T-helper 1 cell (primary cell): ENCODE data around the gene EYA3.

ENCODE experiments used
- DNase-seq, 5 donors: peaks; one replicate each; pipeline ENCODE4 v3.0.0-alpha.2; 2012 to 2020

The EYA3 gene

DNA sequence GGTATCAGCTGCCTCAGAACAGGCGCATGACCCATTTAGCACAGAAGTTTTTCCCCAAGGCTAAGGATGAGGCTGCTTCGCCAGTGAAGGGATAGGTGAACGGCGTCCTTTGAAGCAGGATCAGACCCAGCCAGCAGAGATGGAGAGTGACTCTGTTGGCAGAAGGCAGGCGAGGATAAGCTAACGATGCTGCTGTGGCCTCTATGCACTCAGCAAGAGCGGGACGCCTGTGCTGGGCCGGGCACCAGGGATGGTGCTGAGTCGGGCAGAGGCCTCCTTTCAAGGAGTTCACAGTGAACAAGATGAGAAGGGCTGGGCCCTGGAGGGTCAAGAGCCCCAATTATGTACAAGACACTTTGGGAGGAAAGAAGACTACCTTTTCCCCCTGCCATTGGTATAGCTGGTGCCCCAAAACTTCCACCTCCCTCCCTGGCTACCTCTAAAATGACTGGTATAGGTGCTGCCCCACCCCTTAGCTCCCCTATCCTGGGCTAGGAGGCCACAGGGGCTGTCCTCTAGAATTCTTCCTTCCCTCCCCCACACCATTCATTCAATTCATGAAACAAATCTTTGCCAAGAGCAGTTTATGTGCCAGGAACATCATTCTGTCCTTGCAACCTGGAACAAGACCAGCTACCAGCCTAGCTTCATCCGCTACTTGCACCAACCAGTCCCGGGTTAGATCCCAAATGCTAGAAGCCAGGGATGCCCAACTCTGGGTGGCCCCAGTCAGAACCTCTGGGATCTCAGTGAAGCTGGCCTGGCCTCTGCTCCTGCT lies 121.1 kb downstream of the EYA3 start:
- no peak for DNase-seq

DNA sequence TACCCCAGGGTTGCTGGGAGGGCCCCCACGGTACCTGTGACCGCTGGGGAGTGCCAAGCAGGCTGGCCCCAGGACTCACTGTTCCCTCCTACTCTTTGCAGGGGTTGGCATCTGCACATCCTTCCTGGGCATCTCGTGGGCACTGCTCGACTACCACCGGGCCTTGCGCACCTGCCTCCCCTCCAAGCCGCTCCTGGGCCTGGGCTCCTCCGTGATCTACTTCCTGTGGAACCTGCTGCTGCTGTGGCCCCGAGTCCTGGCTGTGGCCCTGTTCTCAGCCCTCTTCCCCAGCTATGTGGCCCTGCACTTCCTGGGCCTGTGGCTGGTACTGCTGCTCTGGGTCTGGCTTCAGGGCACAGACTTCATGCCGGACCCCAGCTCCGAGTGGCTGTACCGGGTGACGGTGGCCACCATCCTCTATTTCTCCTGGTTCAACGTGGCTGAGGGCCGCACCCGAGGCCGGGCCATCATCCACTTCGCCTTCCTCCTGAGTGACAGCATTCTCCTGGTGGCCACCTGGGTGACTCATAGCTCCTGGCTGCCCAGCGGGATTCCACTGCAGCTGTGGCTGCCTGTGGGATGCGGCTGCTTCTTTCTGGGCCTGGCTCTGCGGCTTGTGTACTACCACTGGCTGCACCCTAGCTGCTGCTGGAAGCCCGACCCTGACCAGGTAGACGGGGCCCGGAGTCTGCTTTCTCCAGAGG lies 121.9 kb downstream of the EYA3 start:
- DNase-seq: no peak

DNA sequence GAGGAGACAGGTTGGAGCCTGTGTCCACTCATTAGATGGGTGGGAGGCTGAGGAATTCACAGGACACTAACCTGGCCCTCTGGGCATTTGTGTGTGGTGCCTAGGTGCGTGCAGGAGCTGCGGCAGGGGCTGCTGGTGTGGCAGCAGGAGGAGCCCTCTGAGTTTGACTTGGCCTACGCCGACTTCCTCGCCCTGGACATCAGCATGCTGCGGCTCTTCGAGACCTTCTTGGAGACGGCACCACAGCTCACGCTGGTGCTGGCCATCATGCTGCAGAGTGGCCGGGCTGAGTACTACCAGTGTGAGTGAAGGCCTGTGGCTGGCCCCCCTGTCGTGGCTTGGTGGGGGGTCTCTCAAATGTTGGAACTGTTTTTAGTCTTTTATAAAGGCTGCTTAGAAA lies 125.0 kb downstream of the EYA3 start:
- DNase-seq: no peak

DNA sequence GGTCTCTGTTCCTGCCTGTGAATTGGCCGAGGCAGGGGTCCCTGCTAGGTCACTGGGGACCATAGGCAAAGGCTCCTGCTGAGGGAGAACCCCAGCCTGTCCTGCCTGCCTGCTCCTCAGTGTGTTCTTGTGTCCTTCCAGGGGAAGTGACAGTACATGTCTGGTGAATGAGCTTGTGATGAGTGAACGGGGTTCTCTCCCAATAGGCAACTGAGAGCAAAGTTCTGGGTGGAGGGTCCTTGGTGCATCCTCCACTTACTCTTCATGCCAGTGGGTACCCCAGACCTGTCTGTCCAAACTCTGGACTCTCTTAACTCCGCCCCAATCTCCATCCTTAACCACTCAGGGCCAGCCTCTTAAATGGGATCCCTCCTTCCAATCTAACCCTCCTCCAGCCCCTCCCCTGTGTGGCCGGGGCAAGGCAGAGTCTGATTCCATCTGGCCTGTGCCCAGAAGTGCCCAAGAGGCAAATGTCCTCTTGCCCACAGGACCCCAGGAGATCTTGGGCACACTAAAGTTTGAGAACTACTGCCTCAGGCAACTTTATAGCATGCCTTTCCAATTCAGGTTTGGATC lies 126.7 kb downstream of the EYA3 start:
- no peak for DNase-seq

DNA sequence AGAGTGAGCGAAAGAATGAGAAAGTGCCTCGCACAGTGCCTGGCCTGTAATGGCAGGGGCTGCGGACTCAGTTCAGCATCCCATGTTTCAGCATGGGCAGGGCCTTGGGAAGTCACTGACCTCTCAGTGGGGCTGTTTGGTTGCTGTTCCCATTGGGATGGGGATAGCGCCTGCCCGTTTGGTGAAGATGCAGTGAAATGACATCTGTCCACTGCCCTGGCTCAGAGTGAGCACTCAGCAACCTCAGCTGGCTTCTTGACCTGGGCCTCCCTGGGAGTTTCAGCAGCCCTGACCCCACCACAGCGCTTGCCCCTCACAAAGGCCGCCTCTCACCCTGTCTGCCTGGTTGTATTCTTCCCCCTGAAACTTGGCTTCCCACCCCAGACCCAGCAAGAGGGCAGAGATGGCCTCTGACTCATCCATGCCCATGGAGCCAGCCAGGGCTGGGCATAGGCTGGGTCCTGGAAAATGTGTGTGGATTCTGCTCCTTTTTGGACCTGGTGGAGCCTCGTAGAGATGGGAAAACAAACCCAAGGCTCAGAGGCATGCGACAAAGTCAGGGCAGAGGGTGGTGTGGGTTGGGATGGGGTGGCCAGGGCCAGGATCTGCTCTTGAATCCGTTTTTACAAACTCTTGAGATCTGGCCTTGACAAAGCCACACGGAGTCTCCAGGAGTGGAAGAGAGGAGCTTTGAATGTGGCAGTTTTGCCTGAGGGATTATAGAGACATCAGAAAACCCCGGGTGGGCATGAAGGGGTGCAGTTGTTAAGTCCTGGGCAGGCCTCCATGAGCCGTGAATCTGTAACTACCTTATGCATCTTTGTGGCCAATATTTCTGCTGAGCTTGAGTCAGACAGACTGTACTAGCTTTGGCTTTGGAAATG lies 127.4 kb downstream of the EYA3 start:
- no peak for DNase-seq

DNA sequence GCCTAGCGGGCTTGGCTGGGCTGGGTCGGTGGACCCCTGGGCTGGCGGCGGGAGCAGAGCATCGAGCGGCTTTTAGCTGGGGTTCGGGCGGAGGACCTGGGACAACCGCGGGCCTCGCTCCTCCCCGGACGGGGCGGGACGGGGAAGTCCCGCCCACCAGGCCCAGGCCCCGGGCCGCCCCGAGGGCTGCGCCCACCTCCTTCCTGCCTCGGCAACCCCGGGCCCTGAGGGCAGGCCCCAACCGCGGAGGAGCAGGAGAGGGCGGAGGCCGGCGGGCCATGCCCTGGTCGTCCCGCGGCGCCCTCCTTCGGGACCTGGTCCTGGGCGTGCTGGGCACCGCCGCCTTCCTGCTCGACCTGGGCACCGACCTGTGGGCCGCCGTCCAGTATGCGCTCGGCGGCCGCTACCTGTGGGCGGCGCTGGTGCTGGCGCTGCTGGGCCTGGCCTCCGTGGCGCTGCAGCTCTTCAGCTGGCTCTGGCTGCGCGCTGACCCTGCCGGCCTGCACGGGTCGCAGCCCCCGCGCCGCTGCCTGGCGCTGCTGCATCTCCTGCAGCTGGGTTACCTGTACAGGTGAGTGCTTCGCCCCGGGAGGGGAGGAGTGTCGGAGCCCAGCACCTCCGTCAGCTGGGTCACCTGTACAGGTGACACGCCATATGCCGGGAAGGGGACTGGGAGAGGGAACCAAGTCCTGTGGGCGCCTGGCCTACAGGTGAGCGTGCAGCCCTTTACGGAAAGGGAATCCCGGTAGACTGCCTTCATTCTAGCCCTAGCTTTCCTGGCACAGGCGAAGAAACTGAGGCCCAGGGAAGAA lies 128.4 kb downstream of the EYA3 start, which contains the start of gene XKR8:
XKR8 (plus strand) TSS at position 182 of the 812 bp plus-strand sequence; CDS start at position 279, 97 bp downstream.
- peak; percentile 67 to 87 (median 78) for DNase-seq

DNA sequence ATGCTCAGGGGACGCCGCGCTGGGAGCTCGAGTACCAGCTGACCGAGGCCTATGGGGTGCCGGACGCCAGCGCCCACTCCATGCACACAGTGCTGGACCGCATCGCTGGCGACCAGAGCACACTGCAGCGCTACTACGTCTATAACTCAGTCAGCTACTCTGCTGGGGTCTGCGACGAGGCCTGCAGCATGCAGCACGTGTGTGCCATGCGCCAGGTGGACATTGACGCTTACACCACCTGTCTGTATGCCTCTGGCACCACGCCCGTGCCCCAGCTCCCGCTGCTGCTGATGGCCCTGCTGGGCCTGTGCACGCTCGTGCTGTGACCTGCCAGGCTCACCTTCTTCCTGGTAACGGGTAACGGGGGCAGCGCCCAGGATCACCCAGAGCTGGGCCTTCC lies 129.9 kb downstream of the EYA3 start:
- DNase-seq: no peak

- DNase-seq: no peak
Measured at GRCh38 chr1:27957655-27958054, 130.8 kb downstream of the EYA3 start.

- no peak for DNase-seq
Measured at GRCh38 chr1:27956761-27957160, 131.6 kb downstream of the EYA3 start.

DNA sequence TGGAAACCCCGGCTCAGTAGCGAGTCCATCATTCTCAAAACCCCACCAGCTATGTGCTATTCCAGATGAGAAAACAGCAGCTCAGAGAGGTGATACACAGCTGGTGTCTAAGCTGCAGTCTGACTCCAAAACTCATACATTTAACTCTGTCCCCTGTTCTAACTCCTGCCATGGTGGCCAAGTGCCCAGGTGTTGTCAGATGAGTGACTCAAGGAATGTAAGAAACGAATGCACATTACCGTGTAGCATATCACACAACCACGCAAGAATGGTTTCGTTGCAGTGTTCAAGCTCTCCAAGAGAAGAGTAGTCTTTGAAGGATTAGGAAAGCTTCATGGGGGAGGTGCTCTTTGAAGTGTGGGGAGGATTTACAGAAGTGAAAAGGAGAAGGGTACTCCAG lies 133.3 kb downstream of the EYA3 start:
- DNase-seq: no peak

DNA sequence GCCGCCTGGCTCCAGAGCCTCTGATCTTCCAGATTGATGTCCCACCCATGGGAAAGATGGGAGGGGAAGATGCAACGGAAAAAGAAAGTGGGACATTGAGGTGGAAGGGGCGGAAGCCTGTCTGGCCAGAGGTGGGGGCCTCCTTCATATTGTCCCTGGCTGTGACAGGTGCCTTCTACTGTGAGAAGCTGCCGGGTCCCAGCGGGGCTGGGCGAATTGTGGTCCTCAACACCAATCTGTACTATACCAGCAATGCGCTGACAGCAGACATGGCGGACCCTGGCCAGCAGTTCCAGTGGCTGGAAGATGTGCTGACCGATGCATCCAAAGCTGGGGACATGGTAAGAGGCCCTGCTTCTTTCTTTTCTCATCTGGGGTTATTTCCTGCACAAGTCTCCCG lies 134.2 kb downstream of the EYA3 start:
- no peak for DNase-seq

GRCh38 chr1:27952147-27952546 lies 136.3 kb downstream of the EYA3 start:
- no peak for DNase-seq

GRCh38 chr1:27951396-27951795 lies 137.0 kb downstream of the EYA3 start:
- DNase-seq: no peak

DNA sequence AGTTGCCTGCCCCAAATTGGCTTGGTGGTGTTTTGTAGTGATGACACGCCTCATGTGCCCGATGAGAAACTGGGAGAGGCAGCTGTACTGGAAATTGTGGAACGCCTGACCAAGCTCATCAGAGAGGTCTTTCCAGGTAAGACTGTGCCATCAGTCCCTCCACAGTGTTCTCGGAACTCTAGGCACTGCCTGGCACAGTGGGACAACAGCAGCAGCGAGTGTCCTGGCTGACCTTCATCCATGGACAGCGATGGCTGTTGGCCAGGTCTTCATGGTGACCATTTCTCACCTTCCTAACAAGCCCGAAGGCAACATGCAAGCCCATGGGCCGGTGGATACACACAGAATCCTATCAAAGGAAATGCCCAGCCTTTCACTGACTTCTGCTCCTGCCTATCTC lies 139.4 kb downstream of the EYA3 start:
- no peak for DNase-seq

GRCh38 chr1:27945020-27945419 lies 143.4 kb downstream of the EYA3 start:
- no peak for DNase-seq

GRCh38 chr1:27941671-27942540 lies 146.5 kb downstream of the EYA3 start:
- DNase-seq: no peak

GRCh38 chr1:27940870-27941560 lies 147.4 kb downstream of the EYA3 start:
- no peak for DNase-seq

GRCh38 chr1:27940297-27940696 lies 148.1 kb downstream of the EYA3 start:
- peak; percentile 27 to 76 (median 59) for DNase-seq

- no peak for DNase-seq
Measured at GRCh38 chr1:27938488-27938887, 149.9 kb downstream of the EYA3 start.

DNA sequence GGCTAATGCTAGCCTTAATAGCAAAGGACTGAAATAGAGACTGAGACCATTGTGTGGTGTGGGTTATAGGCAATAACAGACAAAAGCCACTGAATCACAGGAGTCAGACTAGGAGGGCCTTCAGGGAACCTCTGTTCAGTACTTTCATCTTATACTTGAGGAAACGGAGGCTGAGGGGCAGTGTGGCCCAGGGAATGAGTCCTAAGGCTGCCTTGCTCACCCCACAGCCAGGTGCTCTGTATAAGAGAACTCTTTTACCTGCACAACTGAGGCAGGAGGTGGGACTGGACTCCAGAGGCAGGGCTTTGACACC lies 150.9 kb downstream of the EYA3 start:
- no peak for DNase-seq

DNA sequence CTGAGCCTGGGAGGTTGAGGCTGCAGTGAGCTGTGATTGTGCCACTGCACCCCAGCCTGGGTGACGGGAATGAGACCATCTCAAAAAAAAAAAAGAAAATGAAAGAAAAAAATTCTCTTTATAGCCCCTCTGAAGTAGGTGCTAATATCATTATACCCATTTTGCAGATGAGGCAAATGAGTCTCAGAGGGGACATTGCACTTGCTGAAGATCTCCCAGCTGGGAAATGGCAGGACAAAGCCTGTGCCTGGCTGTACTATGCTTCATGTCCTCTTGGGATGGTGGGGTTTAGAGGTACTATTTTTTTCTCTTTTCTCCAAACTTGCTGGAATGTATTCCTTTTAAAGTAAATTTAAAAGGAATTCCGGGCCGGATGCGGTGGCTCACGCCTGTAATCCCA lies 152.0 kb downstream of the EYA3 start:
- no peak for DNase-seq
